ENCODE results near the gene SHROOM2.

SHROOM2 gene

DNA sequence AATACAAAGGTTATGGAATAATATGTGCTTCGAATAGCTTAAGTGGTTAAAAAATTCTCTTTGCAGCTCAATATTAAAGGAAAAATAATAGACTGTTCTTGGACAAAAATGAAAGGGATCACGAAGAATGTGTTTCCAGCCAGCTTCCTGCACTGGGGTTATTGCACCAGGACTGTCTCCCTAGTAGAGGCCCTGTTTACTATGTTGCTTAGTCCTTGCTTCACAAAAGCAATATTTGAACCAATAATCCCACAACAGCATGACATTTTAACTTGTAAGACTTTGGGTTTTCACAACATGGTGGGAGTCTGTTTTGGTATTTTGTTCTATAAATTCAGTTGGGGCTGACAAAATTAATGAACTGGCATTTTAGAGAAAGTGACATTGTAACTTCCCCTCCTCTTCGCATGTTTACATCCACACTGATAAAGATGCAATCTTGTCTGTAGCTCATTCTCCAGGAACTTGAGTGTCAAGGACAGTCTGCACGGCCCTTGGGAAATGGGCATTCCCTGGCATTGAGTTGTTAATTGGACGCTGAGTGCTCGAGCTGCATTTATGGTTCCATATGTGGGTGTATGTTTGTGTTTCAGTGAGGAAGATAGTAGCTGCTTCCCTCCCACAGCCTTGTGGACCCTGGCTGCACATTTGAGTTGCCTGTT, 39.0 kb downstream of the SHROOM2 start:
- TF ChIP-seq, protein P1, sequence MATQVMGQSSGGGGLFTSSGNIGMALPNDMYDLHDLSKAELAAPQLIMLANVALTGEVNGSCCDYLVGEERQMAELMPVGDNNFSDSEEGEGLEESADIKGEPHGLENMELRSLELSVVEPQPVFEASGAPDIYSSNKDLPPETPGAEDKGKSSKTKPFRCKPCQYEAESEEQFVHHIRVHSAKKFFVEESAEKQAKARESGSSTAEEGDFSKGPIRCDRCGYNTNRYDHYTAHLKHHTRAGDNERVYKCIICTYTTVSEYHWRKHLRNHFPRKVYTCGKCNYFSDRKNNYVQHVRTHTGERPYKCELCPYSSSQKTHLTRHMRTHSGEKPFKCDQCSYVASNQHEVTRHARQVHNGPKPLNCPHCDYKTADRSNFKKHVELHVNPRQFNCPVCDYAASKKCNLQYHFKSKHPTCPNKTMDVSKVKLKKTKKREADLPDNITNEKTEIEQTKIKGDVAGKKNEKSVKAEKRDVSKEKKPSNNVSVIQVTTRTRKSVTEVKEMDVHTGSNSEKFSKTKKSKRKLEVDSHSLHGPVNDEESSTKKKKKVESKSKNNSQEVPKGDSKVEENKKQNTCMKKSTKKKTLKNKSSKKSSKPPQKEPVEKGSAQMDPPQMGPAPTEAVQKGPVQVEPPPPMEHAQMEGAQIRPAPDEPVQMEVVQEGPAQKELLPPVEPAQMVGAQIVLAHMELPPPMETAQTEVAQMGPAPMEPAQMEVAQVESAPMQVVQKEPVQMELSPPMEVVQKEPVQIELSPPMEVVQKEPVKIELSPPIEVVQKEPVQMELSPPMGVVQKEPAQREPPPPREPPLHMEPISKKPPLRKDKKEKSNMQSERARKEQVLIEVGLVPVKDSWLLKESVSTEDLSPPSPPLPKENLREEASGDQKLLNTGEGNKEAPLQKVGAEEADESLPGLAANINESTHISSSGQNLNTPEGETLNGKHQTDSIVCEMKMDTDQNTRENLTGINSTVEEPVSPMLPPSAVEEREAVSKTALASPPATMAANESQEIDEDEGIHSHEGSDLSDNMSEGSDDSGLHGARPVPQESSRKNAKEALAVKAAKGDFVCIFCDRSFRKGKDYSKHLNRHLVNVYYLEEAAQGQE (IDR thresholded peaks at IDR 0.05; ENCODE audit: insufficient read depth in 1 of 2, low read depth in 2 of 2, low read length in 2 of 2): no peak
- no peak for TF ChIP-seq FOXP2 (optimal IDR thresholded peaks at IDR 0.05; ENCODE audit: borderline replicate concordance, extremely low read depth, extremely low read length, insufficient read depth)
- TF ChIP-seq SIN3A (IDR thresholded peaks at IDR 0.05; ENCODE audit: borderline replicate concordance, insufficient read depth, low read length): no peak
- TF ChIP-seq POLR2AphosphoS5 (IDR thresholded peaks at IDR 0.05; ENCODE audit: low read depth, low read length): no peak
- TF ChIP-seq TAF1 (IDR thresholded peaks at IDR 0.05; ENCODE audit: borderline replicate concordance, insufficient read depth, low read length): no peak

DNA sequence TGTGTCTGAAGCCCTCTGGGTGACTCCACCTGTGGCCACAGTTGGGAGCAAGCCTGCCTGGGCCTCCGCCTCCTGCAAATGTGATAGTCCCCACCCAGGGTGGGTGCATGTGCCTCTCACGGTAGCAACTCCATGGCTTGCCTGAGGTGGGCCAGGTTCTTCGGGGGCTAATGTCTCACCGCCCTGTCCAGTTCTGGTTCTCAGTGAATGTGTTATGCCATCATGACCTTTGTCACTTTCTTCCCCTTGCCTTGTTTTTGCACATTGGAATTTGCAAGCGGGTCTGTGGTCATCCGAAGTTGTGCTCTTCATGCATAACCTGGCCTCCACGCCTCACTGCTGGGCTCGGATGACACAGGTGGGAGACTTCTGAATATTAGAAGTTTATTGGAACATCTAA, 39.7 kb downstream of the SHROOM2 start:
- no peak for TF ChIP-seq TAF1 (IDR thresholded peaks at IDR 0.05; ENCODE audit: borderline replicate concordance, insufficient read depth, low read length)
- TF ChIP-seq SIN3A (IDR thresholded peaks at IDR 0.05; ENCODE audit: borderline replicate concordance, insufficient read depth, low read length): no peak
- TF ChIP-seq FOXP2 (optimal IDR thresholded peaks at IDR 0.05; ENCODE audit: borderline replicate concordance, extremely low read depth, extremely low read length, insufficient read depth): no peak

GRCh38 chrX:9829308-9830267, 43.4 kb downstream of the SHROOM2 start:
- no peak for TF ChIP-seq TAF1 (IDR thresholded peaks at IDR 0.05; ENCODE audit: borderline replicate concordance, insufficient read depth, low read length)
- no peak for TF ChIP-seq FOXP2 (optimal IDR thresholded peaks at IDR 0.05; ENCODE audit: borderline replicate concordance, extremely low read depth, extremely low read length, insufficient read depth)
- TF ChIP-seq, protein P1 (IDR thresholded peaks at IDR 0.05; ENCODE audit: insufficient read depth in 1 of 2, low read depth in 2 of 2, low read length in 2 of 2): no peak
- TF ChIP-seq SIN3A (IDR thresholded peaks at IDR 0.05; ENCODE audit: borderline replicate concordance, insufficient read depth, low read length): no peak
- no peak for TF ChIP-seq POLR2AphosphoS5 (IDR thresholded peaks at IDR 0.05; ENCODE audit: low read depth, low read length)

GRCh38 chrX:9832811-9833210, 46.6 kb downstream of the SHROOM2 start:
- TF ChIP-seq, protein P1 (IDR thresholded peaks at IDR 0.05; ENCODE audit: insufficient read depth in 1 of 2, low read depth in 2 of 2, low read length in 2 of 2): no peak
- TF ChIP-seq FOXP2 (optimal IDR thresholded peaks at IDR 0.05; ENCODE audit: borderline replicate concordance, extremely low read depth, extremely low read length, insufficient read depth) (no peak), SIN3A (IDR thresholded peaks at IDR 0.05; ENCODE audit: borderline replicate concordance, insufficient read depth, low read length) (no peak), TAF1 (IDR thresholded peaks at IDR 0.05; ENCODE audit: borderline replicate concordance, insufficient read depth, low read length) (no peak), POLR2AphosphoS5 (IDR thresholded peaks at IDR 0.05; ENCODE audit: low read depth, low read length) (no peak)

DNA sequence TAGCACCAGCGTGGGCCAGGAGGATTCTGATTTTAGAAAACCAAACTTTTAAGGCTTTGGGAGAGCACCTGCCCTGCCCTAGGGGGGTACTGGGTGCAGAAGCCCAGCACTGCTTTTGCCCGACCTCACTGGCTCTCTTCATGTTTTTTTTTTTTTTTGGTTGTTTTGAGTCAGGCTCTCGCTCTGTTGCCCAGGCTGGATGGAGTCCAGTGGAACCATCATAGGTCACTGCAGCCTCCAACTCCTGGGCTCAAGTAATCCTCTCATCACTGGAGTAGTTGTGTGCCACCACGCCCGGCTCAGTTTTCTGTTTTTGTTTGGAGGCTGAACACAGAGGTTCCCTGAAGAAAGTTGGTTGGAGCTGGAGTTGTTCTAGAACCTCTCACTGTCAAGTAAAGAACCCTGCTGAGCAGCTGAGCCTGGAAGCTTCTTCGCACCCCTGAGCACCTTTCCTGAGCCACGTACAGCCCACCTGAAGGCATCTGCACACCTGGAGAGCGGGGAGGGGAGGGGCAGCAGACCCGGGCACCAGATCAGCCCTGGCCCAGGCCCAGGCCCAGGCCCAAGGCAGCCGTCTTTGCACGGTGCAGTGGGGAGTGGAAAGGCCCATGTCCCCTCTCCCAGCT, 49.5 kb downstream of the SHROOM2 start:
- no peak for TF ChIP-seq POLR2AphosphoS5 (IDR thresholded peaks at IDR 0.05; ENCODE audit: low read depth, low read length)

Data from PFSK-1 (cell line).